Stimulated activated CD8-positive, alpha-beta memory T cell treated with anti-CD3 and anti-CD28 coated beads, Interleukin-15, amount 100 ng/mL, for 4 hours (primary cell): ENCODE results near the gene MACROD1.

Source experiments
- DNase-seq, 2 donors: peaks; one replicate each; pipeline ENCODE4 v3.0.0-alpha.2; 2020; ENCODE audit warnings: low read depth in 2 of 2

MACROD1 gene

DNA sequence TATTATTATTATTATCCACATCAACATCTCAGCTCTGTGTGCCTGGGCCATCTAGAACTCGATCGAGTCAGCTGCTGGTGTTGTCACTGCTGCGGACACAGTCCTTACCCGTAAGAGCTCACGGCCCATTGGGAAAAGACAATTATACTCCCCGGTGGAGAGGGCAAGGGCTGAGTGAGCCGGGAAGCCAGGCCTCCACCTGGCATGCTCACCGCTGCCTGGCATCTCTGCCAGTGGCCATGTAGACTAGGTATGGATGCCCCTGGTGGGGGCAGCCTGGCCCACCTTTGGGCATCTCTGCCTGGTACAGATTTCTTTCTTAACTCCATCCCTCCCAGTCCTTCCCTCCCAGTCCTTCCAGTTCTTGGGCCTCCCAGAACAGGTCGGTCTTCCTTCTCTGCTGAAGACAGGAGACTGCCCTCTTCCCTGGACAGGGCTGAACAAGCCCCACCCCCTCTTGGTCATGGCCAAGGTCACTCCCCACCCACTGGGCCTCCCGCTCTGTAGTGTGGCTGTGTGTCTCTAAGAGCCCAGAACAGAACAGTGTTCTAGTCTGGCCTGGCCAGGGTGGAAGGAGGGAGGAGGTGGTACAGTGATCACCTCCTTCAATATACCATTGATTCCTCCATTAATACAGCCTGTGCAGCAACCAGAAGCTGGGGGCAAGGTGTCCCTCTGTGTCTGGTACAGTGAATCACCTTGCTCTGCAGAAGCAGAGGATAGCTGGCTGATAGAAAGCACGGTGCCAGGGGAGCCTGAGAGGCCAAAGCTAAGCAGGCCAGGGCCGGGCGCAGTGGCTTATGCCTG is 72.5 kb downstream of the MACROD1 start:
- no peak for DNase-seq

DNA sequence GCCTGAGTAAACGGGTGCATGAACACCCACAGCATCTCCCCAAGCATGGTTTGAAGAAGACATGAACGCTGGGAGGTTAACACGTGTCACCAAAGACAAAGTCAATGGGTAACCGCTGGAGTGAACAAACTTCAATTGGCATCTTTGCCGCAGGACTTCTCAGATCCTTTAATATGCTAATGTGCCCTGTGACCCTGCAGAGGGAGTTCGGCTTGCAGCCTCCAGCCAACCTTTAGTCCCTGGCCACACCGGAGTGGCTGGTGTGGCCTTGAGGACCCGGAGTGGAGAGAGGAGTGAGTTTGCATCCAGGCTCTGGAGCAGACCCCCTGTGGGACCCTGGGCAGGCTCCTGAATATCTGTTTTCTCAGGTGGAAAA is 73.2 kb downstream of the MACROD1 start:
- DNase-seq: no peak

DNA sequence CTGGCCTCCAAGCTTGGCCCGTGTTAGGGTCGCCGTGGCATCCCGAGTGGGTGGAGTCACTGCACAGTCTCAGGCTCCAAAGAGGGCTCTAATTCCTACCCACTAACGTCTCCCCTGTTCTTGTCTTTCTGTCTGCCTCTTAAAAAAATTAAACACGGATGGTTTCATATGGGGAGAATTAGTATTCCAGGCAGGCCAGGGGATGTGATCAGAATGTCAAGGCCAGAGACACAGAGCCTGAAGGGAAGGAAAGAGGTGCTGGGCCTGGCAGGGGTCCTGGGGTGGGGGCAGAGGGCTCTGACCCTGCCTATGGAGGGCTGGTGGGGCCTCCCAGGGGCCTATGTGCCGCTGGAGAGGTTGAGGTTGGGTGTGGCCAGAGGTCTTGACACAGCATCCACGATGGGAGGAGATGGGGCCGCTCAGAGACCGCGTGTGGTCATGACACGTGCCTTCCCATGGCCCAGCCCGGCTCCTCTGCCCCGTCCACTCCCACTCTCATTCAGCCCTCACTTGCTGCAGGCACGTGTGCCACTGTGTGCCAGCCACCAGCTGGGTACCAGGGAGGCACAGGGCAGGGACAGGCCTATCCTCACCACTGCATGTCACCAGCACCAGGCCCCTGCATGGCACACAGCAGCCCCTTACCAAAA is 73.7 kb downstream of the MACROD1 start:
- no peak for DNase-seq

DNA sequence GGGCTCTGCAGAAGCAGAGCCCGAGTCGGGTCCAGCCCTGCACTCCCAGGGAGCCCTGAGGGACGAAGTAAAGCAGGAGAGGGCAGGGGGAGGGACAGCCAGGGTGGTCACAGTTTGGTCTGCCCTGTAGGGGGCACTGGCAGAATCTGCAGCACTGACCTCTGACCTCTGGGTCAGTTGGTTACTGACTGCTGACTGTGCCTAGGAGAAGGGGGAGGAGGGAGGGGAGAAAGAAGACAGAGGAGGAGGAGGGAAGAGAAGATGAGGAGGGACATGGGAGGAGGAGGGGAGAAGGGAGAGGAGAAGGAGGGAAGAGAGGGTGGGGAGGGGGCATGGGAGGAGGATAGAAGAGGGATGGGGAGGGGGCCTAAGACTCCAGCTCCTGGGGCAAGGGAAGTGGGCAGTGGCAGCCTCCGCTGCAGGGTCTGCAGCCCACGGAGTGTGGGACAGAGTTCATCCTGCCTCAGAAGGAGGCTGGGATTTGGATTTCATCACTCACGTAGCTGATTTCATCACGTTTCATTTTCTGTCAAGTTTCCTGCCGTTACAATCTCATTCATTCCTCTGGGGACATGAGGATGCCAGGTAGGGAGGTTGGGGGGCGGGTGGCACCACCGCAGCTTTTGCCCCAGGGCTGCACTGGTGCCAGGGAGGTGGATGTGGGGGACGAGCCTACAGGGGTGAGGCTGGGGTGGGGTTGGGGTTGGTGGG is 75.0 kb downstream of the MACROD1 start:
- DNase-seq: no peak

DNA sequence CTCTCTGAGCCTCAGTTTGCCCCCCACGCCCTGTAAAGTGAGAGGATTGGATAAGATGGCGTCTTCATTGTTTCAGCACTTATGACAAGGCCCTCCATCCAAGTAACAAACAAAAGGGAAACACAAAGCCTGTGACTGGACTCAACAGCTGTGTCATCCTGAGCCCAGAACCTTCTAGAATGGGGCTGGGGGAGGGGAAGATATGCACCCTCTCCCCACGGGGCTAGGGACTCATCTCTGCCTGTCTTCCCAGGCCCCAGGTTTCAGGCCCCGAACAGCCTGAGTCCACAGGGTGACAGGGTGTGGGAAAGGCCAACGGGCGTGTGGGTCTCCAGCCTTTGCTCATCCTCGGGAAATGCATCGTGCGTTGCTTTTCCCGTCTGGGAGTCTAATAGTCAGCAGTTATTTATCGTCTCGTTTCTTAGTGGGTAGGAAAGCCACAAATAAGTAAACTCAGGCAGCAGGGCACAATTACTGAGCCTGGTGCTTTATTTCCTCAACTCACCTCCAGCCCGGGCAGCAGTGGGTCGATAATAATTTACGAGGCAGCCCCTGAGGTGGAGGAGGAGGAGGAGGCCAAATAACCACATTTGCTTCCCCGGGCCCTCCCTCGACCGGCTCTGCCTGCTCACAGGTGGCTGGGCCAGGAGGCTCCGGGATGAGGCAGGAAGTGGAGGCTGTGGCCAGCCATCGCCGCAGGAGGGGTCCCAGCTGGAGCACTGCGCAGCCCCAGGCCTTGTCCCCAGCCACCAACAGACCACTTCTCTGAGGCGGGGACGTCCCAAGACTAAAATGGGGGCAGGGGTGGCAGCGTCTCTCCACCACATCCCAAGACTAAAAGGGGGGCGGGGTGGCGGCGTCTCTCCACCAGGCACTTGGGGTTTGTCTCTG is 75.8 kb downstream of the MACROD1 start:
- no peak for DNase-seq

DNA sequence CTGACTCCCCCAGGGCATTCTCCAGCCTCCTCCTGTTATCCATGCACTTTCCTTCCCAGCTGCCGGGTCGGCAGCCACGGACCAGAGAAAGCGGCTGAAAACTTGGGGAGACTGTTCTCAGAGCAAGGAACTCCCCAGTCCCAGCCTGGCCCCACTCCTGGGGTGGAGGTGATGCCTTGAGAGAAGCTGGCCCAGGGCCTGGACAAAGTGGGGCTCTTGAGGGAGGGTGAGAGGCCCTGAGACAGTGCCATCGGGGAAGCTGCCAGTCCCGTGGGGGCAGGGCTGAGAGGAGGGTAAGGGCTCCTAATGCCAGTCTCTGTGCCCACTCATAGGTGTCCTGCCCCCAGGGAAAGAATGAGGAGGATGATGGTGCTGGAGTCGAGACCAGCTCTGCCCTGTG is 76.4 kb downstream of the MACROD1 start:
- DNase-seq: no peak

DNA sequence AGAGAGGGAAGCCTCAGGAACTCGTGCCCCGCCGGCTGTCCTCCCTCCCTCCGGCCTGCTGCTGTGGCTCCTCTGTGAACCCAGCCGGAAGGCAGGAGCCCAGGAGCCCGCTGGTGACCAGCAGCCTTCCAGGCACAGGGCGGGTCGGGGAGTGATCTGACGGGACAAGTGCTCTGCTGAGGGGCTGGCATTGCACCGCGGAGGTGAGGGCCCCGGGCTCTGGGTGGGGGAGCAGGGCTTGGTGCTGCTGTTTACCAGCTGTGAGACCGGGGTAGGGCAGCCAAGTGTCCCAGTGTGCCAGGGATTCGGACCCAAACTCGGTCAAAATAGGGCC is 76.9 kb downstream of the MACROD1 start:
- no peak for DNase-seq

DNA sequence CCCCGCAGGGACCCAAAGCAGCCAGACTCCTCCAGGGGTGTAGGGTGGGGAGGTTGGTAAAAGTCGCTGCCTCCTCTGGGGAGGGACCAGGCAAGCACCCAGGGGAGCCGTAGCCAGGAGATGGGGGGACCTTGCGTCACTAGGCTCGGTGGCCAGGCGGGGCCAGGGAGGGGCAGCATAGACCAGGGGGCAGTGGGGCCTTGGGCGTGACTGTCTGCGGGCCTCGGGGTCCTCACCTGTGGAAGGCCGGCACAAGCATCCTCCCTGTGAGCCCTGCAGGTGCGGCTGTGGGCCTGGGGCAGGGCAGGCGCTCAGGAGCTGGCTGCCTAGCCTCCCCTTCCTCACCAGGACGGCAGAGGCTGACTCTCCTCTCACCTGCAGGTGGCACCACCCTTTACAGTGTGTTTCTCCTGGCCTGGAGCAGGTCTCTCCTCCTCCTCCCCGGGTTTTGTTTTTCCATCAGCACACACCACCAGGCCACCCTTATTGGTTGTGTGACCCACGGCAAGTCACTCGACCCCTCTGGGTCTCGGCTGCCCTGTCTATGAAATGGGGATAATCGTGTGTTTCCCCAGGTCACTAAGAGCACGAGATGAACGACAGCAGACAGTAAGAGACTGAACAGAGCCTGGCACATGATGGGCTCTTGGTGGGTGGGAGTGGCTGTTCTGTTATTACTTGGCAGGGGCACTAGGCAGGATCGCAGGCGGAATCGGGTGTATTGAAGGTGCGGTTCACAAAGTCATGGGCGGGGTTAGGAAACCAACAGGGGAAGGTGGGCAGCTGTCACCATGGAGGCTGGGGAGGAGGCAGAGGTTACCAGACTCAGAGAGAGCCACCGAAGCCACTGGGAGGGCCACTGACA is 77.5 kb downstream of the MACROD1 start:
- DNase-seq: no peak

DNA sequence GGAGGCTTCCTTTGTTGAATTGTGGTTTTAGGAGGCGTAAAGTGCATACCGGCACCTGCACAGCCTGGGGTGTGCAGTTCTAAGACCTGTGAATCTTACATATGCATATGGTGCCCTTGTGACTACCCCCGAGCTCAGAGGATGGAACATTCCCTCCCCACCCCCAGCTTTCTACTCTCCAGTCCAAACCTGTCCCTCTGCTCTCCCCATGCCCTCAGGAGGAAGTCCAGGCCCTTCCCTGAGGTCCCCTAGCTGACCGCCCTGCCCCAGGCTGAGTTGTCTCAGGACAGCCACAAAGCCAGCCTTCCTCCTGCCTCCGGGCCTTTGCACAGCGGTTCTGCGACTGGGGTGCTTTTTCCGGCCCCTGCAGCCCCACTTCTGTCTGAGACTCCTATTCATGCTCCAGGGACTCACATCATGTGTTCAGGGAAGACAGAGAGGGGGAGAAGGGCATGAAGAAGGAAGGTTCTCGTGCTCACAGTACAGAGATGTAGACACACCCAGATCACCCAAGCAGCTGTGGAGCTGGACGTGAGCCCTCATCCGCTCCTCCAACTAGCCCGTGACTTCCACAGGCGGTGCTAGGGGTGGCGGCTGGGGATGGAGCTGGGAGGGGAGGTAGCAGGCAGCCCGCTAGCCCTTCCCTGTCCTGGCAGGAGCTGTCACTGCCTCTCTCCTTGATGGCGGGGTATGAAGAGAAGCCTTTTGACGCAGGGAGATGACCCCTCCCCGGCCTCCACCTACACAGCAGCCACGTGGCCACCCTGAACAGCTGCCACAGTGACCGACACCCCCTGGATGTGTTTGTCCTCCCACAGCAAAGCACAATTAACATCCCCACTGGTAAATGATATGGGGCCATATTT is 79.4 kb downstream of the MACROD1 start:
- DNase-seq: no peak

DNA sequence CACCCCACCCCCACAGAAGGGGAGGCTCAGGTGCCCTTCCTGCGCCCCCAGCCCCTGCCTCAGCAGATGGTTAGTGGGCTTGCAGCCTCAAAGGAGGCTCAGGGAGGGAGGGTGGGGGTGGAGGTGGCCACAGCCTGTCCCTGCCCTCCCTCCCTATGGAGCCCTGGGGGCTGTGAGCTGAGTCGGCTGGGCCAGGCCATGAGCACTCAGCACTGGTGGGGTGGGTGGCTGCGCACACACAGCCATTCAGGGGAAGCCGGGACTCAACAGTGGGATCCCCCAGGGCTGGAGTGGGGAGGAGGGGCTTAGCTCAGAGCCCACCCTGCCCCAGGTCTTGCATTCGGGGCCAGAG is 80.0 kb downstream of the MACROD1 start:
- no peak for DNase-seq

DNA sequence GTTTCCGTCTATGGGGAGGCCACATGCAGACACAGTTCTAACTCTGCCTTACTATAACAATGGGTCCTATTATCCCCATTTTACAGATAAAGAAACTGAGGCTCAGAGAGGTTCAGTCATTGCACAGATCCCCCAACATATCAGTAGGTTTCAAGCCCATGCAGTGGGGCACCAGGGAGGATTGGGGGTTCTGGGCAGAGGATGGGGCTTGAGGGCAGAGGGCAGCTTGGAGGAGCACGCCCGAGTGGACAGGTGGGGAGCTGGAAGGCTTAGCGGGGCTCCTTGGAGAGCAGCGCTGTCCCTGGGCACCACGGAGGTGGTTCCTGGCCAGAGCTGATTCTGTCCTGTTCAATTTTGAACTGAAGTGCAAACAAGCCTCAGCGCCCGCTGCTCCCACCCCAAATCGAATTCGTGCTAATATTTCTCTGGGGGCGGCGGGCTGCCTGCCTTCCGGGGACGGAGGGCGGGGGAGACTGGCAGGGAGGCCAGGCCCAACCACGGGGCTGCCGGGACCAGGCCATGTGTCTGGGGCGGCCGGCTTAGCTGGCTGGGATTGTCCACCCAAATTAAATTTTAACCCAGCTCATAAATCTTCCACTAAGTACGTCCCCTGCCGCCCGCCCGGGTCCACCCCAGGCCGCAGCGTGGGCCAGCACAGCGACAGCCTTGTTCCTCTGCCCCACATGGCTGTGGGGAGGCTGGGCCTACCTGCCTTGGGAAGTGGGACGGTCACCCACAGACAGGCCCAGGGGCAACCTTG is 80.8 kb downstream of the MACROD1 start:
- DNase-seq: no peak

DNA sequence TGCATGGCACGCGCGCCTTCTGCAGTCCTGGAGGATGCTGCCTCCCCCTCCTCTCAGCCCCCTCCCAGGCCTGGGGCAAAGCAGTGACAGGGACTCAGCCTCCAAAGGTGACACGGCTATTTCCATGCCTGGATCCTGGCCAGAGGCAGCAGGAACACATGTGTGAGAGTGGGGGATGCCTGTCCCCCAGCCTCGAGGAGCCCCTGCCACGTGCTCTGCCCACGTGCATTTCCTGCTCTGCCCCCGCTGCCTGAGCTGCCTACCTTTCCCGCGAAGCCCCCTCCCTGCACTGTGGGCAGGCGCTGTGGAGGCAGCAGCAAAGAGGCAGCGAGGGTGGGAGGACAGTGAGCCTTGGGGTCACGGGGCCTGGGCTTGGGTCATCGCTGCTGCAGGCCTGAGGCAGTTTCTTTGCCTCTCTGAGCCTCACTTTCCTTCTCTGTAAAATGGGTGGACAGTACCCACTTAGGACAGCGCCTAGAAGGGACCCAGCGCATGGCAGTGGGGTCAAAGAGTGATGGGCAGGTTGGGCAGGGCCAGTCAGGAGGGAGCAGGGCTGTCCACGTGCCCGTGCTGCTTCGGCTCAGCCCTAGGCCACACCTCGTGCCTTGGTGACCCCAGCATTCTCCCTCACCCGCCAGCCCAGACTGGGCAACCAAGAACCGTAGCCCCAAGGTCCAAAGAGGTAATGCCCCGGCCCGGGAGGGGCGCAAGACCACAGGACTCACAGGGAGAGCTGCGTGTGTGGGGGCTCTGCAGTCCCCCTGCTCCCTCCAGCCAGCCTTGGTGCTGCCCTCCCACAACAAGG is 81.6 kb downstream of the MACROD1 start:
- no peak for DNase-seq

DNA sequence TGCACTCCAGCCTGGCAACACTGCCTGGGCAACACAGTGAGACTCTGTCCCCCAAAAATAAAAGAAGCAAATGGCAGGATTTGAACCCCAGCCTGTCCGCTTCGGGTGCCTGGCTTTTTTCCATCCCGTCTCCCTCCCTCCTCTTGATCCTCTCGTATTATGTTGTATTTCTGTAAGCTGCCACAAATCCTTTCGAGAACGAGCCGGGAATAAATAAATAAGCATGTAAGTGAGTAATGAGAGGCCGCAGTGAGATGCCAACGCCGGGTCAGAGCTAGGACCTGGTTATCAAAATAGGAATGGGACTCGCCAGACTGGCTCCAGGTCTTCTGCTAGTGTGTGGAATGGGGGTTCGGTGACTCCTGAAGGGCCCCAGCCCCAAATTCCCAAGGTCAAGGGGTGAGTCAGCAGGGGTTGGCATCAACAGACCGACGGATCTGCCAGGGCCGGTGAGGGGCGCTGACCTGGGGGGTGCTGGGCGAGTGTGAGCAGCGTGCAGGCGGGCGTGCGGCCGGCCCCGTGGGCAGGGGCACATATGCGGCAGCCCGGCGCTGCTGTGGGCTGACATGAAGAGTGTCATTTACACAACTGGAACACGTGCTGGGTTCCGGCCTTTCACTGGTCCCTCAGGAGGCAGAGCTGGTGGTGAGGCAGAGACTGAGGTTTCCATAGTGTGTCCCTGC is 82.4 kb downstream of the MACROD1 start:
- DNase-seq: no peak

DNA sequence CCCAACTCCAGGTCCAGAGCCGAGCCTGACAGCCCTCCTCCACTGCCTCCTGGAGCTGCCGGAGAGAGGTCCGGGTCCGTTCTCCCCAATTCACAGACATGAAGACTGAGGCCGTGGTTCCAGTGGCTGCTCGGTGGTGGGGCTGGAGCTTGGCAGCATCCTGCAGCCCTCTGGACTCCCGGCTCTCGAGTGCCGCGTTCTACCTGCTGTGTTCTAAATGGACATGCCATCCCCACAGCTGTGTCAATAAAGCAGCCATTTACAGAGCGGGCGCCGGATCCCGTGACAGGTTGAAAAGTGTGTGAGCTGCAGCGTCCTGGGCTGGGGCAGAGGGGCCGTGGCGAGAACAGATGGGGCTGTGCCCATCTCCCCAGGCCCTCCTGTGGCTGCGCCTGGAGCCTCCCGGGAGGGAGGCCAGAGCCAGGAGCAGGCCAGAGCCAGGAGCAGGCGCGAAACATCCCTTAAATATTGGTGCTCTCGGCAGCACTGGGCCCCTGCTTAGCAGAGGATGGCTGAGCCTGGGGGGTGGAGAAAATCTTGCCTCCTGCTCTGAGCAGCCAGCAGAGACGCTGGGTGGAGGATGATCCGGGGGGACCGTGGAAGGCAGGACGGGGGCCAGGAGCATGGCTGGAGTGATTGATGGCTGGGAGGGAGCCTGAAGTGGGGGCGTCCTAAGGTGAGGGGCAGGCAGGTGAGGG is 84.0 kb downstream of the MACROD1 start:
- DNase-seq: no peak

DNA sequence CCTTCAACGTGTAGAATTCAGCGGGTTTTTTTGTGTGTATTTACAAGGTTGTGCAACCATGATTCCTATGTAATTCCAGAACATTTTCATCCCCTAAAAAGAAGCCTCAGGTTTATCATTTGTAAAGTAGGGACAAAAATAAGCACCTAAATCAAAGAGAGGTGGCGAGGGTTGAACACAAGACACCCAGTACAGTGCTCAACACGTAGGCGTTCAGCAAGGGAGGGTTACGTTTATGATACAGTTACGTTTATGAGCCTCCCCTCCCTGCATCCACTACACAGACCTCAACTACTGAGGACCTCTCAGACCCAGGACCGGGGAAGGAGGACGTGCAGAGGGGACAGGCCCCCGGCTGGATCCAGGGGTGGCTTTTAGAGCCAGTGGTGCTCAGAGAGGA is 85.5 kb downstream of the MACROD1 start:
- DNase-seq: no peak

DNA sequence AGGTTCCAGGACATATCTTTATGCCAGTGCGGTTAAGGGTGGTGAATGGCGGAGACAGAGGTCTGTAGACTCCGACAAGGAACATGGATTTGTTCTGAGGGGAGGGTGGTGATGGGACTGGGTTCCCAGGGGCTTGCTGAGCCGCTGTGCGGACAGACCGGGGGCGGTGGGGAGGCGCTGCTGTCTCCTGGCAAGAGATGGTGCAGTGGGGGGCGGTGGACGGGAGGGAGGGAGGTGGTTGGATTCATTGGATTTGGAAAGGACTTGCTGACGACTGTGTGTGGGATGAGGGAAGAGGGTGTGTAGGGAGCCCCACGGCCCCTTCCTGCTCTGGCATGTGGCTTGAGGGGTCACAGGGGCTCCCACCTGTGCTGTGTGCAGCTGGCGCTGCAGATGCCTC is 87.0 kb downstream of the MACROD1 start:
- no peak for DNase-seq

DNA sequence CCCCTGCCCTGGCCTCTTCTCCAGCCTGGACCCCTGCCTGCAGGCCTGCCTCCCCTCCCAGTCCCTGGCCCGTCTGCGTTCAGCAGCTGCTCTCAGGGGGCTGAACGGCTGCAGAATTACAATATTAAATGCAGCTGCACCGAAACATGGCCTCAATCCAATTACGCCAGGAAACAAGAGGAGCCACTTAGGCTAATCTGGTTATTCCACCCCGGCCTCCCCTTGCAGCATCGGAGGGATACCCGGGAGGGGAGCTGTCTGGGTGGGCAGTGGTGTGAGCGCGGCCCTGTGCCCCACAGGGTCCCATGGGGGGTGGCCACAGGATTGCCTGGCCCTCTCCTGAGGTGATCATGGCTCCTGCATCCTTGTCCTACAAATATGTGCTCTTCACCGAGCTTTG is 87.6 kb downstream of the MACROD1 start:
- DNase-seq: no peak
